Uterus (tissue), 2 donors: ENCODE results near the gene SPIB.

Experiments used
- POLR2A ChIP-seq, 2 donors: fragments of 450-650 bp; IDR thresholded peaks; one replicate each; pipeline ENCODE4 v1.6.1; 2016; ENCODE audit warnings: antibody characterized with exemption in 2 of 2, mild to moderate bottlenecking in 1 of 2, moderate library complexity in 1 of 2
- TF ChIP-seq, protein P1 (sequence below), 4 experiments: fragments of 200-600 bp in 2 of 4; fragments of 450-650 bp in 2 of 4; sonication (generic) in 2 of 4; IDR thresholded peaks; one replicate each; pipeline ENCODE4 v1.5.1; 2016 to 2019; ENCODE audit warnings: antibody characterized with exemption in 4 of 4, mild to moderate bottlenecking in 2 of 4, moderate library complexity in 1 of 4

- TF ChIP-seq, protein P1, sequence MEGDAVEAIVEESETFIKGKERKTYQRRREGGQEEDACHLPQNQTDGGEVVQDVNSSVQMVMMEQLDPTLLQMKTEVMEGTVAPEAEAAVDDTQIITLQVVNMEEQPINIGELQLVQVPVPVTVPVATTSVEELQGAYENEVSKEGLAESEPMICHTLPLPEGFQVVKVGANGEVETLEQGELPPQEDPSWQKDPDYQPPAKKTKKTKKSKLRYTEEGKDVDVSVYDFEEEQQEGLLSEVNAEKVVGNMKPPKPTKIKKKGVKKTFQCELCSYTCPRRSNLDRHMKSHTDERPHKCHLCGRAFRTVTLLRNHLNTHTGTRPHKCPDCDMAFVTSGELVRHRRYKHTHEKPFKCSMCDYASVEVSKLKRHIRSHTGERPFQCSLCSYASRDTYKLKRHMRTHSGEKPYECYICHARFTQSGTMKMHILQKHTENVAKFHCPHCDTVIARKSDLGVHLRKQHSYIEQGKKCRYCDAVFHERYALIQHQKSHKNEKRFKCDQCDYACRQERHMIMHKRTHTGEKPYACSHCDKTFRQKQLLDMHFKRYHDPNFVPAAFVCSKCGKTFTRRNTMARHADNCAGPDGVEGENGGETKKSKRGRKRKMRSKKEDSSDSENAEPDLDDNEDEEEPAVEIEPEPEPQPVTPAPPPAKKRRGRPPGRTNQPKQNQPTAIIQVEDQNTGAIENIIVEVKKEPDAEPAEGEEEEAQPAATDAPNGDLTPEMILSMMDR (IDR thresholded peaks at IDR 0.05): no peak
- no peak for TF ChIP-seq POLR2A (IDR thresholded peaks at IDR 0.05)
Observed at GRCh38 chr19:50475736-50476223, 57.0 kb downstream of the SPIB start.
